Measurements from ENCODE around the gene PALLD. TPM values are rescaled to one million over a fixed set of nuclear protein-coding genes. Genes with fewer than 3 reads are reported as not detected.
"Not testable (repeated sequence)": the region's sequence is repeated elsewhere in the genome, so short reads cannot be mapped to it uniquely, and the experiment has no call there.

Gene PALLD
- total RNA-seq, 2 donors from 2014 or later, result 649 to 791 TPM

GRCh38 chr4:168908093-168908492, 411.2 kb downstream of the PALLD start:
- DNase-seq (ENCODE audit: low spot score), result no peak
- intact Hi-C loops (cut with DNase I), result no loop called here

GRCh38 chr4:168908851-168909273, 412.0 kb downstream of the PALLD start:
- DNase-seq (ENCODE audit: low spot score), result no peak
- intact Hi-C loops (cut with DNase I), result no loop called here

GRCh38 chr4:168914095-168914494, 417.2 kb downstream of the PALLD start:
- intact Hi-C loops (cut with DNase I), result loop anchor here in 1 of 2 donors (10.0 kb wide), 1 partner anchor 199 kb away; no protein-coding TSS in a partner anchor
- DNase-seq (ENCODE audit: low spot score), result no peak

DNA sequence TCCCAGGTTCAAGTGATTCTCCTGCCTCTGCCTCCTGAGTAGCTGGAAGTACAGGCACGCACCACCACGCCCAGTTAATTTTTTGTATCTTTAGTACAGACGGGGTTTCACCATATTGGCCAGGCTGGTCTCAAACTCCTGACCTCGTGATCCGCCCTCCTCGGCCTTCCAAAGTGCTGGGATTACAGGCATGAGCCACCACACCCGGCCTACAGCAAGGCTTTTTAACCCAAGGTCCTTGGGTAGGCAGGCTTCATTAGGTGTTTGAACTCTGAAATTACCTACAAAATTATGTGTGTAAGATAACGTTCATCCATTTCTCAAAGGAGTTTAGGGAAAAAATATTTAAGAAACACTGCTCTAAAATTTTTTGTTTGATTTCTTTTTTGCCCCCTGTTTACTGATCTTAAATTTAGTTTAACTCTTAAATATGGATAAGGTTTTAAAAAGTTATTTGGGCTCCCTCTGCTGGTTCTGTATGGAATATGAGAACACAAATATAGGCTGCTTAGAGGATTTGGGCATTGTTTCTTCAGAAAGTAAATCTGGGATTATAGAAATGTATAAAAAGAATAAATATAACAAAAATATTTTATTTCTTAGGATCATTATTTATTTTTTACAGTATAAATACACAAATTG, 420.4 kb downstream of the PALLD start:
- intact Hi-C loops (cut with DNase I), result loop anchor here in 1 of 2 donors (10.0 kb wide), 1 partner anchor 202 kb away; no protein-coding TSS in a partner anchor
- no peak for DNase-seq (ENCODE audit: low spot score)

DNA sequence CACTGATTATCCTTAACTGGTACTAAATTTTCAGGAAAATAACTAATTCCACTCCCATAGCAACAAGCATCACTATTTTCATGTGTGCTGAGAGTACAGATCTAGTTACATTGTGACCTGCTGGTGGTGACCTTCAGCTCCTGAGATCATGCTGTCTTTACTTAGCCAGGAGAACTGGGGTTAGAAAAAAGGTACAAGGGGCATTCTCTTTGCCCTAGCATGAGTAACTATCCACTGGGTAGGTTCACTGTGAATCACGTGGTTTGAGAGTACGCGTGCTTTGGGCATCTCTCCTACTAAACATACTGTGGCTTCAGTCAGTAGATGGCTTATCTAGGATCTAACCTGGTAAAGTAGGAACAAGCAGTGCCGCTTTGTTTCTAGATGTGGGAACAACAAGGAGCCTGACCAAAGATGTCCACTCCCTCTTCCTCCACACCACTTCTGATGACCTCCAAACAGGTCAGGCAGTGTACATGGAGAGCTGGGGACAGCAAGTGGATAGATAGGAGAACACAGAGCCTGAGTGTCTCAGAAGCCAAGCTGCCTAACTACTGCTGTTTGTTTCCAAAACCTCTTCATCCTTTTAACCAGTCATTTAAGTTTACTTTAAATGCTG, 423.0 kb downstream of the PALLD start:
- no peak for DNase-seq (ENCODE audit: low spot score)
- intact Hi-C loops (cut with DNase I), result loop anchor here in 1 of 2 donors (10.0 kb wide), 2 partner anchors 205 to 325 kb away; no protein-coding TSS in a partner anchor

- intact Hi-C loops (cut with DNase I), result loop anchor here in 1 of 2 donors (10.0 kb wide), 1 partner anchor 326 kb away; no protein-coding TSS in a partner anchor
- DNase-seq (ENCODE audit: low spot score), result no peak
These were observed 423.7 kb downstream of the PALLD start for GRCh38 chr4:168920441-168921065.

DNA sequence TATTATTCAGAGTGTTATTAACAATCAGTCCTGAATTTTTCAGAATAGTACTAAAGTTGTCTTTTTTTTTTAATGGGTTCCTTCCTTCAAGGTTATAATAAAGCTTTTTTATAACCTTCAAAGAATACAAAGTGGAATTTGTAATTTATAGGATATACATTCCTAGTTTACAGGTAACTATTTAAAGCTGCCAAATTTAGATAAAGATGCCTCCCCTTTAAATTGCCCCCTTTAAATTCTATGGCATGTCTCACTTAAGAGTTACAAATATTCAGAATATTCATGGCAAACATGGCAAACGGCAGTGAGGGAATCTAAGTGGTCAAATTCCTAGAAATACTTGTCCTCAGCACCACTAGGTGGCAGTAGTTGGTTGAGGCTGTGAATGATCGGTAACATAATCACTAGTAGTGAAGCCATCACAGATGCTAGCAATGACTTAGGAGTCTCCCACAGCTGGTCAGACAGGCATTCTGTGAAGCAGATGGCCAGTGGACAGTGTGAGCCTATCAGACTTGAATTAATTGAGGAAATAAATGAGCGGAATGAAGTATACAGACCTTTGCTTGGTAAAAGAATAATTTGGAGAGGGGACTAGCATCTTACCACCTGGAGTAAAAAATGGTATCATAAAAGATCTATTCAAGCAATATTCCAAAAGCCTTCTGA, 426.8 kb downstream of the PALLD start:
- intact Hi-C loops (cut with DNase I), result loop anchor here in 1 of 2 donors (10.0 kb wide), 1 partner anchor 329 kb away; no protein-coding TSS in a partner anchor
- no peak for DNase-seq (ENCODE audit: low spot score)

GRCh38 chr4:168924667-168925066, 427.8 kb downstream of the PALLD start:
- intact Hi-C loops (cut with DNase I), result loop anchor here in 1 of 2 donors (10.0 kb wide), 1 partner anchor 330 kb away; no protein-coding TSS in a partner anchor
- no peak for DNase-seq (ENCODE audit: low spot score)

- no peak for DNase-seq (ENCODE audit: low spot score)
- intact Hi-C loops (cut with DNase I), result loop anchor here in 1 of 2 donors (10.0 kb wide), 1 partner anchor 331 kb away; no protein-coding TSS in a partner anchor
These were observed 429.1 kb downstream of the PALLD start for GRCh38 chr4:168925789-168926490.

GRCh38 chr4:168928346-168928745, 431.5 kb downstream of the PALLD start:
- DNase-seq (ENCODE audit: low spot score), result no peak
- intact Hi-C loops (cut with DNase I), result loop anchor here in 1 of 2 donors (10.0 kb wide), 1 partner anchor 334 kb away; no protein-coding TSS in a partner anchor

DNA sequence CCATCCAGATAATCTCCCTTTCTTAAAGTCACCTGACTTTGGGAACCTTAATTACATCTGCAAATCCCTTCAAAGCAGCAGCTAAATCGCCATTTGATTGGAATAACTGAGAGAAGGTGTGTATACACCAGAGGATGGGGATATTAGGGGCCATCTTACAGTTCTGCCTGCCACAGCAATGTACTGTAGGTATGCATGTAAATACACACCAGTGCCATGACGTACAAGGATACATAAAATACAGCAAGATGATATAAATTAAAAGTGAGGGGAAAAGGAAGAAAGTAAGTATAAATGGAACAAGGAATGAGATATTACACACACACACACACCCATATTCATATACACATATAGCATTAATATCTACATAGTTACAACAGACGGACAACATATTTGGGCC, 432.0 kb downstream of the PALLD start:
- intact Hi-C loops (cut with DNase I), result loop anchor here in 1 of 2 donors (10.0 kb wide), 1 partner anchor 334 kb away; no protein-coding TSS in a partner anchor
- DNase-seq (ENCODE audit: low spot score), result no peak

- intact Hi-C loops (cut with DNase I), result loop anchor here in 1 of 2 donors (10.0 kb wide), 1 partner anchor 554 kb away; no protein-coding TSS in a partner anchor
- DNase-seq (ENCODE audit: low spot score), result no peak
These were observed 433.8 kb downstream of the PALLD start for GRCh38 chr4:168930413-168931196.

GRCh38 chr4:168931215-168931650, 434.4 kb downstream of the PALLD start:
- intact Hi-C loops (cut with DNase I), result loop anchor here in 1 of 2 donors (10.0 kb wide), 1 partner anchor 554 kb away; no protein-coding TSS in a partner anchor
- DNase-seq (ENCODE audit: low spot score), result no peak

DNA sequence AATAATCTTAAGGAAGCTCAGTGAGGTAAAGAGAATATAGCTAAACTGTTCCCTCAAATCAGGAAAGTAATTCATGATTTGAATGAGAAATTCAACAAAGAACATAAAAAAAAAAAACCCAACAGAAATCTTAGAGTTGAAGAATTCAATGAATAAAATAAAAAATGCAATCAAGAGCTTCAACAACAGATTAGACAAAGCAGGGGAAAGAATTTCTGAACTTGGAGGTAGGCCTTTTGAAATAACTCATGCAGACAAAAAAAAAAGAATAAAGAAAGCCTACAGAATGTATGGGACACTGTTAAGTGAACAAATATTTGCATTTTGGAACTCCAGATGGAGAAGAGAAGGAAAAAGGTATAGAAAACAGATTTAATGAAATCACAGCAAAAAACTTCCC, 435.3 kb downstream of the PALLD start:
- DNase-seq (ENCODE audit: low spot score), result no peak
- intact Hi-C loops (cut with DNase I), result loop anchor here in 1 of 2 donors (10.0 kb wide), 1 partner anchor 553 kb away; no protein-coding TSS in a partner anchor

DNA sequence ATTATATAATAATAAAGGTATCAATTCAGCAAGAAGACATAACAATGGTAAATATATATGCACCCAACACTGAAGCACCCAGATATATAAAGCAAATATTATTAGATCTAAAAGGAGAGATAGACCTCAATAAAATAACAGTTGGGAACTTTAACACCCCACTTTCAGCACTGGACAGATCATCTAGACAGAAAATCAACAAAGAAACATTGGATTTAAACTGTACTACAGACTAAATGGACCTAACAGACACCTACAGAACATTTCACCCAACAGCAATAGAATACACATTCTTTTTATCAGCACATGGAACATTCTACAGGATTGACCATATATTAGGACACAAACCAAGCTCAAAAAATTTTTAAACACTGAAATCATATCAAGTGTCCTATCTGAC, 436.6 kb downstream of the PALLD start:
- no peak for DNase-seq (ENCODE audit: low spot score)

DNA sequence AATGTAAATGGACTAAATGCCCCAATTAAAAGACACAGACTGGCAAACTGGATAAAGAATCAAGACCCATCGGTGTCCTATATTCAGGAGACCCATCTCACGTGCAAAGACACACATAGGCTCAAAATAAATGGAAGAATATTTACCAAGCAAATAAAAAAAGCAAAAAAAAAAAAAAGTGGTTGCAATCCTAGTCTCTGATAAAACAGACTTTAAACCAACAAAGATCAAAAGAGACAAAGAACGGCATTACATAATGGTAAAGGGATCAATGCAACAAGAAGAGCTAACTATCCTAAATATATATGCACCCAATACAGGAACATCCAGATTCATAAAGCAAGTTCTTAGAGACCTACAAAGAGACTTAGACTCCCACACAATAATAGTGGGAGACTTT, 440.6 kb downstream of the PALLD start:
- intact Hi-C loops (cut with DNase I), result loop anchor here in 1 of 2 donors (10.0 kb wide), 1 partner anchor 547 kb away; no protein-coding TSS in a partner anchor
- DNase-seq (ENCODE audit: low spot score), result not testable (repeated sequence)

More for the DNA sequence above, 436.6 kb downstream of the PALLD start:
- intact Hi-C loops (cut with DNase I), result loop anchor here in 1 of 2 donors (10.0 kb wide), 1 partner anchor 551 kb away; no protein-coding TSS in a partner anchor

DNA sequence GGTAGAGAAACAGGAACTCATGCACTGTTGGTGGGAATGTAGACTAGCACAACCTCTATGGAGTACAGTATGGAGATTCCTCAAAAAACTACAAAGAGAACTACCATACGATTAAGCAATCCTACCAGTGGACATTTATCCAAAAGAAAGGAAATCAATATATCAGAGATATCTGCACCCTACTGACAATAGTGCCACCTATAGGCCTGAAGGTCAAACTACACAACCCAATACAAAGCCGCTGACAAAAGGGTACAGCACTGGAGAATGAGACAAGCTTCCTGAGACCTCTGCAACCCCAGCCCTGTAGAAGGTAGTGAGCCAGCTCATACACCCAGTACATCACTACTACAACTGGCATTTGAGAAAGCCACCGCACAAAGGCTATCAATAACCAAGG, 446.1 kb downstream of the PALLD start:
- DNase-seq (ENCODE audit: low spot score), result no peak
- intact Hi-C loops (cut with DNase I), result no loop called here

All from posterior vena cava (tissue), 2 donors.